HG03045 (cell line): ENCODE measurements around the gene BEST1.
"Not testable (repeated sequence)": the region's sequence is repeated elsewhere in the genome, so short reads cannot be mapped to it uniquely, and the experiment has no call there.

Experiments
- ATAC-seq: cut with Tn5 transposase; IDR thresholded peaks from one replicate; pipeline ENCODE4 v1.9.1; 2021; ENCODE audit warnings: mild to moderate bottlenecking, moderate library complexity; ENCODE audit not compliant: unreplicated experiment

BEST1 gene

GRCh38 chr11:61975638-61976419 is 25.7 kb downstream of the BEST1 start:
- ATAC-seq: no peak

GRCh38 chr11:61976420-61976800 is 26.3 kb downstream of the BEST1 start:
- no peak for ATAC-seq

- ATAC-seq: no peak
Measured at GRCh38 chr11:61976813-61977475, 26.8 kb downstream of the BEST1 start.

GRCh38 chr11:61978703-61979661 is 28.8 kb downstream of the BEST1 start:
- ATAC-seq: no peak

- ATAC-seq: no peak
Measured at GRCh38 chr11:61980783-61981541, 30.8 kb downstream of the BEST1 start.

- no peak for ATAC-seq
Measured at GRCh38 chr11:61983419-61983818, 33.3 kb downstream of the BEST1 start.

- no peak for ATAC-seq
Measured at GRCh38 chr11:61985869-61986268, 35.7 kb downstream of the BEST1 start.

GRCh38 chr11:61994981-61995380 is 44.8 kb downstream of the BEST1 start:
- ATAC-seq: no peak

GRCh38 chr11:61996933-61997332 is 46.8 kb downstream of the BEST1 start:
- ATAC-seq: no peak

GRCh38 chr11:61999141-61999975 is 49.2 kb downstream of the BEST1 start:
- ATAC-seq: no peak

- ATAC-seq: no peak
Measured at GRCh38 chr11:62000539-62001446, 50.6 kb downstream of the BEST1 start.

- no peak for ATAC-seq
Measured at GRCh38 chr11:62001450-62002191, 51.5 kb downstream of the BEST1 start.

- not testable (repeated sequence) for ATAC-seq
Measured at GRCh38 chr11:62002283-62002682, 52.1 kb downstream of the BEST1 start.

GRCh38 chr11:62004473-62004872 is 54.3 kb downstream of the BEST1 start:
- peak; percentile 68 for ATAC-seq

GRCh38 chr11:62008193-62008592 is 58.0 kb downstream of the BEST1 start:
- ATAC-seq: no peak

GRCh38 chr11:62010935-62011528 is 60.9 kb downstream of the BEST1 start:
- no peak for ATAC-seq

GRCh38 chr11:62011881-62012280 is 61.7 kb downstream of the BEST1 start:
- ATAC-seq: no peak

- no peak for ATAC-seq
Measured at GRCh38 chr11:62012451-62012831, 62.3 kb downstream of the BEST1 start.
